Measurements from ENCODE around the gene MYO16. TPM values are rescaled to one million over a fixed set of nuclear protein-coding genes. Genes with fewer than 3 reads are reported as not detected.

Gene MYO16
- polyA plus RNA-seq, 2 of the 4 experiments (the other 2 are of a cell fraction): 0.03 to 0.06 TPM

- DNase-seq (ENCODE audit: low read depth in 1 of 2, low spot score in 1 of 2): no peak
- H3K4me3 ChIP-seq: no peak overlapping the region
- no peak overlapping the region for H3K27ac ChIP-seq
- ChIA-PET POLR2A (no interaction called here), CTCF (interaction anchor here (0.7 kb wide), 1 partner anchor 126 kb away, joined by 4 read pairs; no protein-coding TSS in a partner anchor)
- H3K4me2 ChIP-seq: no peak overlapping the region
- no peaks in the 10 kb centered on the region for H3K9me3 ChIP-seq
- H3K4me1 ChIP-seq: no peaks in the 10 kb centered on the region
- 60% methylated on average over 6 of the region's 6 CpGs for WGBS (ENCODE audit: missing lambda C conversion rate)
- no peak for FAIRE-seq
- no peak for TF ChIP-seq USF2 (IDR thresholded peaks at IDR 0.05)
- no peak for TF ChIP-seq RAD21 (conservative IDR thresholded peaks at IDR 0.05 in 1 of 2, IDR thresholded peaks at IDR 0.05 in 1 of 2)
- TF ChIP-seq, protein P1, sequence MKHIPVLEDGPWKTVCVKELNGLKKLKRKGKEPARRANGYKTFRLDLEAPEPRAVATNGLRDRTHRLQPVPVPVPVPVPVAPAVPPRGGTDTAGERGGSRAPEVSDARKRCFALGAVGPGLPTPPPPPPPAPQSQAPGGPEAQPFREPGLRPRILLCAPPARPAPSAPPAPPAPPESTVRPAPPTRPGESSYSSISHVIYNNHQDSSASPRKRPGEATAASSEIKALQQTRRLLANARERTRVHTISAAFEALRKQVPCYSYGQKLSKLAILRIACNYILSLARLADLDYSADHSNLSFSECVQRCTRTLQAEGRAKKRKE (CRISPR knock-in tag; IDR thresholded peaks at IDR 0.05; ENCODE audit: low read depth): no peak
- TF ChIP-seq PHF8 (IDR thresholded peaks at IDR 0.05; ENCODE audit: borderline replicate concordance, low read depth): no peak
- TF ChIP-seq CBX2 (IDR thresholded peaks at IDR 0.05; ENCODE audit: borderline replicate concordance, low read depth): no peak
- TF ChIP-seq, protein P2, sequence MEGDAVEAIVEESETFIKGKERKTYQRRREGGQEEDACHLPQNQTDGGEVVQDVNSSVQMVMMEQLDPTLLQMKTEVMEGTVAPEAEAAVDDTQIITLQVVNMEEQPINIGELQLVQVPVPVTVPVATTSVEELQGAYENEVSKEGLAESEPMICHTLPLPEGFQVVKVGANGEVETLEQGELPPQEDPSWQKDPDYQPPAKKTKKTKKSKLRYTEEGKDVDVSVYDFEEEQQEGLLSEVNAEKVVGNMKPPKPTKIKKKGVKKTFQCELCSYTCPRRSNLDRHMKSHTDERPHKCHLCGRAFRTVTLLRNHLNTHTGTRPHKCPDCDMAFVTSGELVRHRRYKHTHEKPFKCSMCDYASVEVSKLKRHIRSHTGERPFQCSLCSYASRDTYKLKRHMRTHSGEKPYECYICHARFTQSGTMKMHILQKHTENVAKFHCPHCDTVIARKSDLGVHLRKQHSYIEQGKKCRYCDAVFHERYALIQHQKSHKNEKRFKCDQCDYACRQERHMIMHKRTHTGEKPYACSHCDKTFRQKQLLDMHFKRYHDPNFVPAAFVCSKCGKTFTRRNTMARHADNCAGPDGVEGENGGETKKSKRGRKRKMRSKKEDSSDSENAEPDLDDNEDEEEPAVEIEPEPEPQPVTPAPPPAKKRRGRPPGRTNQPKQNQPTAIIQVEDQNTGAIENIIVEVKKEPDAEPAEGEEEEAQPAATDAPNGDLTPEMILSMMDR (IDR thresholded peaks at IDR 0.05): no peak
- no peak for TF ChIP-seq HOXA7 (CRISPR knock-in tag; IDR thresholded peaks at IDR 0.05)
- TF ChIP-seq MYC (IDR thresholded peaks at IDR 0.05; ENCODE audit: borderline replicate concordance, low read length): no peak
- no peak for TF ChIP-seq BHLHE40 (IDR thresholded peaks at IDR 0.05; ENCODE audit: low read depth, low read length)
- TF ChIP-seq MAFK (IDR thresholded peaks at IDR 0.05; ENCODE audit: partially characterized antibody): no peak
- no peak for TF ChIP-seq HES2 (IDR thresholded peaks at IDR 0.05)
- no peak for TF ChIP-seq SREBF2 (IDR thresholded peaks at IDR 0.05)
- no peak for TF ChIP-seq CBX8 (IDR thresholded peaks at IDR 0.05)
- TF ChIP-seq, protein P3, sequence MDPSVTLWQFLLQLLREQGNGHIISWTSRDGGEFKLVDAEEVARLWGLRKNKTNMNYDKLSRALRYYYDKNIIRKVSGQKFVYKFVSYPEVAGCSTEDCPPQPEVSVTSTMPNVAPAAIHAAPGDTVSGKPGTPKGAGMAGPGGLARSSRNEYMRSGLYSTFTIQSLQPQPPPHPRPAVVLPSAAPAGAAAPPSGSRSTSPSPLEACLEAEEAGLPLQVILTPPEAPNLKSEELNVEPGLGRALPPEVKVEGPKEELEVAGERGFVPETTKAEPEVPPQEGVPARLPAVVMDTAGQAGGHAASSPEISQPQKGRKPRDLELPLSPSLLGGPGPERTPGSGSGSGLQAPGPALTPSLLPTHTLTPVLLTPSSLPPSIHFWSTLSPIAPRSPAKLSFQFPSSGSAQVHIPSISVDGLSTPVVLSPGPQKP (IDR thresholded peaks at IDR 0.05; ENCODE audit: low read depth, low read length): no peak
- TF ChIP-seq HOXB13 (CRISPR knock-in tag; IDR thresholded peaks at IDR 0.05; ENCODE audit: low read depth): no peak
- TF ChIP-seq ZC3H11A (IDR thresholded peaks at IDR 0.05): no peak
- TF ChIP-seq RCOR1 (IDR thresholded peaks at IDR 0.05; ENCODE audit: low read depth, low read length): no peak
- no peak for TF ChIP-seq HDAC2 (IDR thresholded peaks at IDR 0.05)
- ATAC-seq: no peak
These were observed 498.7 kb downstream of the MYO16 start for GRCh38 chr13:109128121-109128520.

- WGBS (ENCODE audit: missing lambda C conversion rate): 84% methylated on average over 6 of the region's 6 CpGs
- Histone ChIP-seq H3K9me3 (no peaks in the 10 kb centered on the region), H3K4me3 (no peak overlapping the region), H3K4me2 (no peak overlapping the region), H3K4me1 (no peaks in the 10 kb centered on the region), H3K27ac (no peak overlapping the region)
- ChIA-PET CTCF (interaction anchor here (1.7 kb wide), 1 partner anchor 21 kb away, joined by 3 read pairs; no protein-coding TSS in a partner anchor), POLR2A (no interaction called here)
- no peak for FAIRE-seq
- TF ChIP-seq HEYL (CRISPR knock-in tag; IDR thresholded peaks at IDR 0.05): no peak
- TF ChIP-seq, protein P3 (IDR thresholded peaks at IDR 0.05; ENCODE audit: low read depth, low read length): no peak
- TF ChIP-seq CBX8 (IDR thresholded peaks at IDR 0.05): no peak
- TF ChIP-seq ZNF302 (CRISPR knock-in tag; IDR thresholded peaks at IDR 0.05): no peak
- no peak for TF ChIP-seq EHF (CRISPR knock-in tag; IDR thresholded peaks at IDR 0.05)
- no peak for TF ChIP-seq NFE2L2 (conservative IDR thresholded peaks at IDR 0.05; ENCODE audit: low read length)
- no peak for ATAC-seq
- no peak for DNase-seq (ENCODE audit: low read depth in 1 of 2, low spot score in 1 of 2)
These were observed 500.9 kb downstream of the MYO16 start for GRCh38 chr13:109130093-109130835.
